Activated T-helper 2 cell treated with anti-CD3 and anti-CD28 coated beads, Interferon-gamma antibody, Interleukin-2, Interleukin-4, amounts not matched to agents 10 μg/mL and 5 μg/mL and 100 μg/mL, durations not matched to agents 14 hours and 24 hours and 36 hours (primary cell): ENCODE data around the gene METTL5. TPM values are rescaled to one million over a fixed set of nuclear protein-coding genes. Genes with fewer than 3 reads are reported as not detected.
"Not testable (repeated sequence)": the region's sequence is repeated elsewhere in the genome, so short reads cannot be mapped to it uniquely, and the experiment has no call there.

Source experiments
- DNase-seq: peaks from one replicate; pipeline ENCODE4 v3.0.0; 2021; ENCODE audit warnings: low spot score
- H3K27ac Mint-ChIP-seq: one replicate; pipeline ENCODE4 v1.8.0; 2021; ENCODE audit warnings: mixed read lengths
- H3K27me3 Mint-ChIP-seq: one replicate; pipeline ENCODE4 v1.8.0; 2021; ENCODE audit warnings: low read depth, mixed read lengths
- H3K36me3 Mint-ChIP-seq: one replicate; pipeline ENCODE4 v1.8.0; 2021; ENCODE audit warnings: low read depth, mixed read lengths
- H3K4me1 Mint-ChIP-seq: one replicate; pipeline ENCODE4 v1.8.0; 2021; ENCODE audit warnings: low read depth, mixed read lengths
- H3K4me3 Mint-ChIP-seq: one replicate; pipeline ENCODE4 v1.8.0; 2021; ENCODE audit warnings: low read depth, mild to moderate bottlenecking, moderate library complexity, mixed read lengths
- H3K9me3 Mint-ChIP-seq: one replicate; pipeline ENCODE4 v1.8.0; 2021; ENCODE audit warnings: mixed read lengths
- intact Hi-C: fragments of 100-400 bp; cut with micrococcal nuclease; formaldehyde crosslinking; loops from one replicate; pipeline ENCODE4 v1.15.1; 2023
- total RNA-seq: library from RNA; stranded (reverse); gene quantifications from 2 replicates; pipeline ENCODE4 v1.2.3, GENCODE V29; 2022

METTL5 gene
- total RNA-seq, 1 donor from 2014 or later: 95.2 TPM

DNA sequence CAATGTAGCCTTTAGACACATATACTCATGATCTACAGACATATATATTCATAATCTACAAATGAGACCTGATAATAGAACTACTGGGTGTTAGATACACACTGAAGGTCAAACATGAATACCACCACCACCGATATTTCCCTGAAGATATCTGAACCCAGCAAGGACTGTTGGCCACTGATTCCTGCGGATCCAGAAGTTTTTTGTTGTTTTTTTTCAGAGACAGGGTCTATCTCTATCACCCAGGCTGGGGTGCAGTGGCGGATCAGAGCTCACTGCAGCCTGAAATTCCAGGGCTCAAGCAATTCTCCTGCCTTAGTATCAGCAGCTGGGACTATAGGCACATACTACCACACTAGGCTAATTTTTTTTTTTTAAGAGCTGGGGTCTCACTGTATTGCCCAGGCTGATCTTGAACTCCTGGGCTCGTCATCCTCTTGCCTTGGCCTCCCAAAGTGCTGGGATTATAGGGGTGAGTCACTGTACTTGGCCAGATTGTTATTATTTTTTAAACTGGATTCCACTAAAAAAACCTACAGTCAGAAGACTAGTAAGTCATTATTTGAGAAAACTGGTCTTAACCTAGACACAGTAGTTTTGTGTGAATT is 1.8 kb downstream of the METTL5 start:
- no peak overlapping the region for H3K27ac Mint-ChIP-seq
- peak overlapping the region; percentile 75 for H3K4me3 Mint-ChIP-seq
- intact Hi-C loops: loop anchor here (10.0 kb wide), 1 partner anchor 1102 kb away; the partner anchor contains the start of gene GORASP2
- no peaks in the 10 kb centered on the region for H3K9me3 Mint-ChIP-seq
- H3K36me3 Mint-ChIP-seq: peaks cover 49% of the 10 kb centered on the region
- no peaks in the 10 kb centered on the region for H3K27me3 Mint-ChIP-seq
- peaks cover 39% of the 10 kb centered on the region for H3K4me1 Mint-ChIP-seq
- no peak for DNase-seq

DNA sequence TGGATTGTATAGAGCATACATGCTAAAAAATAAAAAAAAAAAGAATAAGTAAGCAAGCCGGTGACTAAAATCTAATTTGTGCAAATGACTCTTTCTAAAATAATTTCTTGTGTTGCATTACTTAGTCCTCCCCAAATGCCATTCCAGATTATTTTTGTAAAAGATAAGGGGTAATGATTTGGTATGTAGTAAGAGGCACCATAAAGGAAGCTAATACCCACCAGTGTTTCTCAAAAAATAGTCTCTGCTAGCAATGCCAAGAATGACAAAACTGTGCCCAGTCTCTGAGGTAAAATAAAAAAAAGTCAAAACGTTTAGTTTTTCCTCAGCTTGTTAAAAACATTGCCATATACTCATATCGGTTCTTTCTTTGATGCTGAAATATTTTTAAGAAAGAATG is 2.7 kb downstream of the METTL5 start:
- DNase-seq: no peak
- H3K4me3 Mint-ChIP-seq: no peak overlapping the region
- peaks cover 57% of the 10 kb centered on the region for H3K36me3 Mint-ChIP-seq
- H3K9me3 Mint-ChIP-seq: peaks cover 6% of the 10 kb centered on the region
- no peak overlapping the region for H3K27ac Mint-ChIP-seq
- H3K27me3 Mint-ChIP-seq: no peaks in the 10 kb centered on the region
- H3K4me1 Mint-ChIP-seq: peaks cover 39% of the 10 kb centered on the region
- intact Hi-C loops: loop anchor here (10.0 kb wide), 1 partner anchor 1103 kb away; the partner anchor contains the start of gene GORASP2

DNA sequence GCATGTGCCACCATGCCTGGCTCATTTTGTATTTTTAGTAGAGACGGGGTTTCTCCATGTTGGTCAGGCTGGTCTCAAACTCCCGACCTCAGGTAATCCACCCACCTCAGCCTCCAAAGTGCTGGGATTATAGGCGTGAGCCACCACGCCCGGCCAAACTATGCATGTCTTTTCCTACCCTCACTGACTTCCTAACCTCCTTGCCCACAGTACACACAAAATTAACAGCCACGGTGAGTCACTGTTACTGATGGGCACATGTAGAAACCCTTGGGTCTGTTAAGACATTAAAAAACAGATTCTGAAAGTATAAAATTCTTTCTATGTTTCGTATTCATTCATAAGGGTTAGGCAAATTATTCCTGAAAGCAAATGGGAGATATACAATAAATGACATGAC is 4.6 kb downstream of the METTL5 start:
- DNase-seq, H3K27me3 Mint-ChIP-seq, H3K4me3 Mint-ChIP-seq, H3K9me3 Mint-ChIP-seq: not testable (repeated sequence)
- Mint-ChIP-seq H3K4me1 (peaks cover 39% of the 10 kb centered on the region), H3K27ac (peak overlapping the region; percentile 33), H3K36me3 (peaks cover 77% of the 10 kb centered on the region)
- intact Hi-C loops: loop anchor here (10.0 kb wide), 1 partner anchor 1105 kb away; the partner anchor contains the start of gene GORASP2

DNA sequence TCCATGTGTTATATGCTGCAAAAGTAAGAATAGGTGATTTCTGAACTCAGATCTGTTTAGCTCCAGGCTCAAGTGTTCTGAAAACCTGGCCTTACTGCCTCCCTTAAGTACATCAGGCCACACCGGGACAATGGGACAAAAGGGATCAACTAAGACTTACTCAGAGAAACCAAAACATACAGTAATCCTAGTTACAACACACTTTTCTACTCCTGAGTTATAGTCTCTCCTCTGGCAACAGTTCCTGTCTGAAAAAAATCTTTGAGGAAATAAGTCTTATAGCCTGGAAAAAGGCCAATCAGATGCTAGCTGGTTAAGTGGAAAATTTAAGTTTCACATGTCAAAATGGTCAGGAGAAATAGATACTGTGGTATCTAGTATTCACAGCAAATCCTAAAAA is 5.6 kb downstream of the METTL5 start:
- H3K4me3 Mint-ChIP-seq: no peak overlapping the region
- peaks cover 82% of the 10 kb centered on the region for H3K36me3 Mint-ChIP-seq
- intact Hi-C loops: no loop called here
- no peak for DNase-seq
- peaks cover 8% of the 10 kb centered on the region for H3K9me3 Mint-ChIP-seq
- no peaks in the 10 kb centered on the region for H3K27me3 Mint-ChIP-seq
- no peak overlapping the region for H3K27ac Mint-ChIP-seq
- peaks cover 35% of the 10 kb centered on the region for H3K4me1 Mint-ChIP-seq

DNA sequence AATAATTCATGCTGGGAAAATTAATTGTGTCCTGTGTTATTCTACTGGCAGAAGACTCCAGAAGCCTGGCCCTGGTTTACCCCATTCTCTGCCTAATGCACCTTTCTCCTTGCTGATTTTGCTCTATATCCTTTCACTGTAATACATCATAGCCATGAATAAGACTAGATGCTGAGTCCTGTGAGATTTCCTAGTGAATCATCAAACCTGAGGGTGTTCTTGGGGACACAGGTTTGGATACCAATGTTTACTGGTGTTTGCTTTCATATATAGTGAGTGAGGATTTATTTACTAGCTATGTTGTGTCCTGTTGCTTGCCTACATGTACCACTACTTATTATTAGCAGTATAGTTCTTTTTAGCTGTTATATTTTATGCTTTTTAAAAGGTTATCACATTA is 6.5 kb downstream of the METTL5 start:
- H3K27me3 Mint-ChIP-seq: no peaks in the 10 kb centered on the region
- no peak overlapping the region for H3K27ac Mint-ChIP-seq
- DNase-seq: no peak
- peaks cover 76% of the 10 kb centered on the region for H3K36me3 Mint-ChIP-seq
- H3K4me1 Mint-ChIP-seq: peaks cover 28% of the 10 kb centered on the region
- H3K4me3 Mint-ChIP-seq: no peak overlapping the region
- intact Hi-C loops: no loop called here
- peaks cover 8% of the 10 kb centered on the region for H3K9me3 Mint-ChIP-seq

DNA sequence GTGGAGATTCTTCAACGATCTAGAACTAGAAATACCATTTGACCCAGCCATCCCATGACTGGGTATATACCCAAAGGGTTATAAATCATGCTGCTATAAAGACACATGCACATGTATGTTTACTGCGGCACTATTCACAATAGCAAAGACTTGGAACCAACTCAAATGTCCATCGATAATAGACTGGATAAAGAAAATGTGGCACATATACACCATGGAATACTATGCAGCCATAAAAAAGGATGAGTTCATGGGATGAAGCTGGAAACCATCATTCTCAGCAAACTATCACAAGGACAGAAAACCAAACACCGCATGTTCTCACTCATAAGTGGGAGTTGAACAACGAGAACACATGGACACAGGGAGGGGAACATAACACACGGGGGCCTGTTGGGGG is 7.3 kb downstream of the METTL5 start:
- H3K27ac Mint-ChIP-seq, DNase-seq, intact Hi-C loops, H3K27me3 Mint-ChIP-seq, H3K9me3 Mint-ChIP-seq, H3K4me3 Mint-ChIP-seq: not testable (repeated sequence)
- H3K36me3 Mint-ChIP-seq: peaks cover 75% of the 10 kb centered on the region
- H3K4me1 Mint-ChIP-seq: peaks cover 20% of the 10 kb centered on the region

DNA sequence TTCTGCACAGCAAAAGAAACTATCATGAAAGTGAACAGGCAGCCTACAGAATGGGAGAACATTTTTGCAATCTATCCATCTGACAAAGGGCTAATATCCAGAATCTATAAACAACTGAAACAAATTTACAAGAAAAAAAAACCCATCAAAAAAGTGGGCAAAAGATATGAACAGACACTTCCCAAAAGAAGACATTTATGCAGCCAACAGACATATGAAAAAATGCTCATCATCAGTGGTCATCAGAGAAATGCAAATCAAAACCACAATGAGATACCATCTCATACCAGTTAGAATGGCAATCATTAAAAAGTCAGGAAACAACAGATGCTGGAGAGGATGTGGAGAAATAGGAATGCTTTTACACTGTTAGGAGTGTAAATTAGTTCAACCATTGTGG is 7.7 kb downstream of the METTL5 start:
- H3K36me3 Mint-ChIP-seq: peaks cover 77% of the 10 kb centered on the region
- H3K4me1 Mint-ChIP-seq: peaks cover 17% of the 10 kb centered on the region
- H3K4me3 Mint-ChIP-seq, intact Hi-C loops, H3K27ac Mint-ChIP-seq, H3K27me3 Mint-ChIP-seq, DNase-seq, H3K9me3 Mint-ChIP-seq: not testable (repeated sequence)

DNA sequence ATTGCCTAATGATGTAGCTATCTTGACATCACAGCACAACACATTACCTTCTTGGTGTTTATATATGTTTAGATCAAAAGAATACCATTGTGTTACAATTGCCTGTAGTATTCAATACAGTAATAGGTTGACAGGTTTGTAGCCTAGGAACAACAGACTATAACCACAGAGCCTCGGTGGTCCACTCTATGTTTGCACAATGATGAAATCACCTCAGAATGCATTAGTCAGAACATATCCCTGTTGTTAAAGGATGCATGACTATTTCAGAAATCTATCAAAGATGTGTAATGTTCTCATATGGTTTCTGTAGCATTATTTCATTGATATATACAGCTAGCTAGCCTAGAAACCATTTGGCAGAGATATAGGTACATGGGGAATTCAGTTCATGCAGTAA is 8.9 kb downstream of the METTL5 start:
- no peaks in the 10 kb centered on the region for H3K27me3 Mint-ChIP-seq
- no peak for DNase-seq
- intact Hi-C loops: no loop called here
- peaks cover 8% of the 10 kb centered on the region for H3K9me3 Mint-ChIP-seq
- peaks cover 76% of the 10 kb centered on the region for H3K36me3 Mint-ChIP-seq
- H3K27ac Mint-ChIP-seq: no peak overlapping the region
- H3K4me3 Mint-ChIP-seq: no peak overlapping the region
- H3K4me1 Mint-ChIP-seq: peaks cover 10% of the 10 kb centered on the region

DNA sequence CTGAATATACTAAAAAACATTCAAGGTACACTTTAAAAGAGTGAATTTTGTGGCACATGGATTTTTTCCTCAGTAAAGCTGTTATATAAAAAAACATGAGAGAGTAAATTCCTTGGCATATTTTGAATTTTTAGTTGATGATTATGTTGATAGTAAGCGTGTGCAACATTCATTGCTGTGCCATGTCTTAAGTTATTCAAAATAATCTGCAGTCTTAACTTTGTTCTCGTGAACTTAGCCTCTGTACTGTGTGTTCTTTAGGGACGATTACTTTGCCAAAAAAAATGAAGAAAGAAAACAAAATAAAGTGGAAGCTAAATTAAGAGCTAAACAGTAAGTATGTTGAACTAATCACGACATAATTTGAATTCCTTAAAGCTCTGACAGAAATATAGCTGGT is 16.5 kb downstream of the METTL5 start:
- Mint-ChIP-seq H3K27me3 (no peaks in the 10 kb centered on the region), H3K9me3 (no peaks in the 10 kb centered on the region), H3K27ac (no peak overlapping the region), H3K36me3 (peaks cover 61% of the 10 kb centered on the region), H3K4me3 (no peak overlapping the region), H3K4me1 (peaks cover 5% of the 10 kb centered on the region)
- no peak for DNase-seq
- intact Hi-C loops: no loop called here

DNA sequence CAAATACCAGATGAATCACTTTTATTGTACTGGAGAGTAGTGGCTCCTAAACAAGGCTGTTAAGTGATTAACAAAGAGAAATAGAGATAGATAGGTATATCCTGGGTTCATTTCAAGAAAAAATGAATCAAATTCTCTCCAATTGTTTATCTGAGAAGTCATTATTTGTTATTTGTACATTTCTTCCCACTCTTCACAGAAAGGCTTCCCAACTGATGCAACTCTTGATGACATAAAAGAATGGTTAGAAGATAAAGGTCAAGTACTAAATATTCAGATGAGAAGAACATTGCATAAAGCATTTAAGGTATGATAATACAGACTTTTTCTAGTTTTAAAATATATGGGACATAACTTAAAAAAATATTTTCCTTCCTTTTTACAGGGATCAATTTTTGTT is 18.1 kb downstream of the METTL5 start:
- no peak overlapping the region for H3K27ac Mint-ChIP-seq
- H3K27me3 Mint-ChIP-seq: no peaks in the 10 kb centered on the region
- DNase-seq: no peak
- H3K36me3 Mint-ChIP-seq: peaks cover 64% of the 10 kb centered on the region
- H3K4me3 Mint-ChIP-seq: no peak overlapping the region
- peaks cover 7% of the 10 kb centered on the region for H3K4me1 Mint-ChIP-seq
- intact Hi-C loops: no loop called here
- H3K9me3 Mint-ChIP-seq: no peaks in the 10 kb centered on the region

DNA sequence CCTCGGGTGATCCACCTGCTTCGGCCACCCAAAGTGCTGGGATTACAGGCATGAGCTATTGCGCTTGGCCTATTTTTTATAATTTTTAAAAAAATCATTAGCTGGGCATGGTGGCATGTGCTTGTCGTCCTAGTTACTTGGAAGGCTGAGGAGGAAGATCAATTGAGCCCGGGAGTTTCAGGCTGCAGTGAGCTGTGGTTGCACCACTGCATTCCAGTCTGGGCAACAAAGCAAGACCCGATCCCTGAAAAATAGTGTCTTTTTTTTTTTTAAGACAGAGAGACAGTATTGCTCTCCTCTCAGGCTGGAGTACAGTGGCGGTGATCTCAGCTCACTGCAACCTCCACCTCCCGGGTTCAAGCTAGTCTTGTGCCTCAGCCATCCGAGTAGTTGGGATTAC is 21.2 kb downstream of the METTL5 start:
- intact Hi-C loops: no loop called here
- Mint-ChIP-seq H3K27me3 (no peaks in the 10 kb centered on the region), H3K4me3 (no peak overlapping the region), H3K36me3 (peaks cover 51% of the 10 kb centered on the region), H3K9me3 (no peaks in the 10 kb centered on the region), H3K27ac (no peak overlapping the region), H3K4me1 (peaks cover 11% of the 10 kb centered on the region)
- DNase-seq: no peak

DNA sequence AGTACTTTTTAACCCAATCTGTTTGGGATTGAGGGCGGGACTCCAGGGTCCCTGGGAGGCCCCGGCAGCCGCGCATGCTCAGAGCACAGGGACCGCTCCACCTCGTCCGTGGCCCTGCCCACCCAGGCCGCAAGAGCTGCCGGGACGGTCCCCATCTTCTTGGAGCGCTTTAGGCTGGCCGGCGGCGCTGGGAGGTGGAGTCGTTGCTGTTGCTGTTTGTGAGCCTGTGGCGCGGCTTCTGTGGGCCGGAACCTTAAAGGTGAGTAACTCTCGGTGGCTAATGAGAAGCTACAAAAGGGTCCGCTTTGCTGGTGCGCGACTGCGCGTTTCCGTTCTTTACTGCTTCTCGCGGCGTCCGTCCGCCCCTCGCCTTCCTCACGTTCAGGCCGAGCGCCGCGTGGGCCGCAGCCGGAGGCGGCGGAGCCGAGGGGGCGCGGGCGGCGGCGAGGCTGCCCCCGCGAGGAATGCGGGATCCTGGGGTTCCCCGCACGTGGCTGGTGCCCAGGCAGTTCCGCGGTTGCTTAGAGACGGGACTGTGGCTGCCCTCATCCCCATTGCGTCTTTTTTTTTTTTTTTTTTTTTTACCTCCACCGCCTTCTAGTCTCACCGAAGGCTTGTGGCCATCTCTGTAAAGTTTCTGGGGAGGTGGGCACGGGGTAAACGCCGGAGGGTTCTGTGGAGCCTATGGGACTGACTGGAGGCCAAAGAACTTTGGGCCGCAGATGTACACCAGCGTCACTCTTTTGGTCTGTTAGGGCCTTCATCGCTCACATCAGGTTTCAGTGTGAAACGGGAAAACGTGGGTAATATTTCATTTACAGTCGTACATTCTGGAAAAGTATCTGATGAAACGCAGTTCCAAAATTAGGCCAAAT is 25.8 kb downstream of the METTL5 start, which contains the start of gene SSB:
Gene SSB (plus strand): TSS at position 154 of the 875 bp plus-strand sequence. CDS start 2,090 bp downstream, outside the sequence.
- intact Hi-C loops: loop anchor here (1.0 to 10.0 kb wide), 4 partner anchors 25 to 434 kb away; partner anchors contain the start of genes FASTKD1, LRP2 and METTL5
- Mint-ChIP-seq H3K4me3 (peak within 1 kb of the TSS; percentile 86), H3K27me3 (peaks cover 3% of the 10 kb centered on the region), H3K9me3 (no peaks in the 10 kb centered on the region), H3K27ac (peak within 1 kb of the TSS; percentile 85), H3K36me3 (peaks cover 25% of the 10 kb centered on the region), H3K4me1 (peaks cover 12% of the 10 kb centered on the region)
- peak; percentile 88 for DNase-seq

DNA sequence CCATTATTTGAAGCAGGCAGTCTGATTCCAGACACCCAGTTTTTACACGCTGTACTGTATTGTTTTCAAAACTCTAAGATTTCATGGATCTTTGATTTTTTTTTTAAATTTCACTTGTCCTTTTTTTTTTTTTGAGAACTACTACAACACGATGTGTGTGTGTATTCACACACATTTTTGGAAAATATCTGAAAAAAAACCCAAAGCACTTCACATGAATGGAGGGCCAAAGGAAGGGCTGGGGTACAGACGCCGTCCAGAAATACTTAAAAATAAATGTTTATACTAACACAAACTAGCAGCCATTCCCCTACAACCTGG is 26.3 kb downstream of the METTL5 start:
- peak overlapping the region; percentile 70 for H3K4me3 Mint-ChIP-seq
- H3K4me1 Mint-ChIP-seq: peaks cover 12% of the 10 kb centered on the region
- peak overlapping the region; percentile 76 for H3K27ac Mint-ChIP-seq

More for the DNA sequence above, 26.3 kb downstream of the METTL5 start:
- Mint-ChIP-seq H3K27me3 (peaks cover 6% of the 10 kb centered on the region), H3K36me3 (peaks cover 25% of the 10 kb centered on the region), H3K9me3 (no peaks in the 10 kb centered on the region)
- DNase-seq: no peak
- intact Hi-C loops: loop anchor here (2.0 to 10.0 kb wide), 2 partner anchors 116 to 434 kb away; partner anchors contain the start of gene LRP2
